Activated CD8-positive, alpha-beta memory T cell treated with anti-CD3 and anti-CD28 coated beads, Interleukin-2, amount 10 ng/mL, durations not matched to agents 7 days and 5 days (primary cell): Measurements from ENCODE around the gene GABRD. TPM values are rescaled to one million over a fixed set of nuclear protein-coding genes. Genes with fewer than 3 reads are reported as not detected.

ENCODE experiments used
- ATAC-seq: fragments of 150-1000 bp; cut with Tn5 transposase; one replicate; pipeline ENCODE4 v1.10.0; 2021; ENCODE audit warnings: moderate library complexity
- CTCF ChIA-PET: fragments of 350-600 bp; sonication (Branson Sonifier 250); formaldehyde crosslinking; loops from one replicate; lab custom pipeline; 2021; ENCODE audit warnings: antibody characterized with exemption; lab: Charles Lee
- DNase-seq: peaks from one replicate; pipeline ENCODE4 v3.0.0-alpha.2; 2020
- H3K27ac Mint-ChIP-seq: one replicate; pipeline ENCODE4 v1.8.0; 2021; ENCODE audit warnings: mild to moderate bottlenecking, mixed read lengths
- H3K27me3 Mint-ChIP-seq: one replicate; pipeline ENCODE4 v1.8.0; 2021; ENCODE audit warnings: mixed read lengths
- H3K36me3 Mint-ChIP-seq: one replicate; pipeline ENCODE4 v1.8.0; 2021; ENCODE audit warnings: mild to moderate bottlenecking, mixed read lengths
- H3K4me1 Mint-ChIP-seq: one replicate; pipeline ENCODE4 v1.8.0; 2021; ENCODE audit warnings: mixed read lengths
- H3K4me3 Mint-ChIP-seq: one replicate; pipeline ENCODE4 v1.8.0; 2021; ENCODE audit warnings: mild to moderate bottlenecking, moderate library complexity, mixed read lengths
- H3K9me3 Mint-ChIP-seq: one replicate; pipeline ENCODE4 v1.8.0; 2022; ENCODE audit warnings: low read depth, mixed read lengths
- total RNA-seq, 2 experiments: library from RNA; stranded (reverse); gene quantifications; one replicate each; pipeline ENCODE4 v1.2.3, GENCODE V29; 2021

Gene GABRD
- total RNA-seq, 2 experiments from 2014 or later: not detected

DNA sequence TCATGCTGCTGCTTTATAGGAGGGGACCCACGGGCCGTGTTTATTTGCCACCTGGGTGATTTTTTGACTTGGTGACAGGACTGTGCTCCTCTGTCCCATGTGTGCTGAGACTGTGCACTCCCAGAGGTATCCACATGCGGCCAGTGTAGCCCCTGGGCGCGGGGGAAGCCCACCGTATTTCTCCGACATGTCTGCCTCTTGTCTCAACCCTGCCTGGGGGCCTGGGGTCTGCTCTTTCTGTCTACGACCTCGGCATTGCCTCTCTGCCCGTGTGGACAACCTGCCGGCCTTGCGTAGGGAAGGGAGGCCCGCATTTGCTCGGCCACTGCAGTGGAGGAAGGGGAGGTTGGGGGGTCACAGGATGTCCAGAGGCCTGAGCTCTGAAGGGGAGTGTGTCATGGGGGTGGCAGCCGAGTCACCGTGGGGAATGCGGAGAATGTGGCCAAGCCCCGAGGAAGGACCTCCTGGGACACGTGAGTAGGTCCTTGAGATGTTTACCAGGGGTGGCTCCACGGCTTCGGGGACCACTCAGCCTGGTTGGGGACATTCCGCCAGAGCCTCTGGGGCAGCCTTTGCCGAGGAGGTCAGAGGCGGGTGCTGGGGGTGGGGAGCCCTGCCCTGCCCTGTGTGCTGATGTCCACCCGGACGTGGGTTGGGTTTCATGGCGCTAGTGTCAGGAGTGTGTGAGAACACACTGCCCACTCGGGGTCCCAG, 42.1 kb downstream of the GABRD start:
- H3K36me3 Mint-ChIP-seq: peaks cover 5% of the 10 kb centered on the region
- CTCF ChIA-PET: no interaction called here
- no peaks in the 10 kb centered on the region for H3K9me3 Mint-ChIP-seq

GRCh38 chr1:2065699-2066098, 46.6 kb downstream of the GABRD start:
- H3K4me3 Mint-ChIP-seq: no peak overlapping the region
- peaks cover 6% of the 10 kb centered on the region for H3K36me3 Mint-ChIP-seq
- DNase-seq (no peak), ATAC-seq (no peak)
- no peaks in the 10 kb centered on the region for H3K27me3 Mint-ChIP-seq
- no peak overlapping the region for H3K27ac Mint-ChIP-seq
- CTCF ChIA-PET: no interaction called here
- H3K4me1 Mint-ChIP-seq: no peaks in the 10 kb centered on the region
- no peaks in the 10 kb centered on the region for H3K9me3 Mint-ChIP-seq

More for the DNA sequence above, 42.1 kb downstream of the GABRD start:
- Mint-ChIP-seq H3K27ac (no peak overlapping the region), H3K4me1 (no peaks in the 10 kb centered on the region), H3K27me3 (no peaks in the 10 kb centered on the region), H3K4me3 (no peak overlapping the region)
- no peak for DNase-seq
- ATAC-seq: no peak

GRCh38 chr1:2067393-2067792, 48.2 kb downstream of the GABRD start:
- DNase-seq (no peak), ATAC-seq (no peak)
- no peak overlapping the region for H3K4me3 Mint-ChIP-seq
- peaks cover 6% of the 10 kb centered on the region for H3K36me3 Mint-ChIP-seq
- H3K27ac Mint-ChIP-seq: no peak overlapping the region
- no peaks in the 10 kb centered on the region for H3K9me3 Mint-ChIP-seq
- no peaks in the 10 kb centered on the region for H3K27me3 Mint-ChIP-seq
- CTCF ChIA-PET: no interaction called here
- H3K4me1 Mint-ChIP-seq: no peaks in the 10 kb centered on the region

DNA sequence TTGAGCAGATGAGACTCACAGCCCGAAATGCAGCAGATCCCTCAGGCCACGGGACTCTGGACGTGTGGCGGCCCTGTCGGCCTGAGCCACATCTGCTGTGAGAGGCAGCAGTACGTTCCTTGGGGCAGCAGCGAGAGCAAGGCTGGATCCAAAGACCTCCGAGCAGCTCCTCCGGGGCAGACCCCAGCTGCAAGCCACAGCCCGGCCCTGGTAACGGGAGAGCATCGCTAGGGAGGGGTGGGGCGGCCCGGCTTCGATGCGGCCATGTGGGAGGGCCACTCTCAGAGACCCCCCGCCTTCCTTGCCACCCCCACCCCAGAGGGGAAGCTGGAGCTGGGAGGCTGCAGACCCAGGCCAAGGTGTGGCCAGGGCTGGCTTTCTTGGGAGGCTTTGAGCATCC, 48.8 kb downstream of the GABRD start:
- Mint-ChIP-seq H3K4me1 (no peaks in the 10 kb centered on the region), H3K27ac (no peak overlapping the region), H3K9me3 (no peaks in the 10 kb centered on the region), H3K4me3 (no peak overlapping the region), H3K36me3 (peaks cover 6% of the 10 kb centered on the region), H3K27me3 (no peaks in the 10 kb centered on the region)
- DNase-seq (no peak), ATAC-seq (no peak)
- CTCF ChIA-PET: no interaction called here

DNA sequence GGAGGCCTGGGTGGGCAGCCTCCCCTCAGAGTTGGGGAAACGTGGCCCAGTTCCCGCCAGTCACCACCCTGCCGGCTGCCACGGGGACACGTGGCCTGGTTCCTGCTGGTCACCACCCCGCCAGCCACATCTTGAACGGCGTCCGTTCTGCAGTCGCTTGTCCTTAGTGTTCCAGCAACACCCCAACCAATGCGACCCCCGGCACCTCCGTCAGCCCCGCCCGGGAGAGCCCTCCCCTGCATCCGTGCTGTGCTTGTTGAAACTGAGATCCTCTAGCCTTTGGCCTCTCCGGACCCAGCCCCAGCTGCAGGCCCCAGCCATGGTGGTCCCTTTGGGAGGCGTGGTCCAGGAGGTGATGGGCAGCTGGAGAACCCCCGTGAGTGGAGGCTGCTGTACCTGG, 49.8 kb downstream of the GABRD start:
- DNase-seq: no peak
- no peak for ATAC-seq
- CTCF ChIA-PET: no interaction called here
- Mint-ChIP-seq H3K4me3 (no peak overlapping the region), H3K27ac (no peak overlapping the region), H3K36me3 (peaks cover 6% of the 10 kb centered on the region), H3K9me3 (no peaks in the 10 kb centered on the region), H3K4me1 (no peaks in the 10 kb centered on the region), H3K27me3 (no peaks in the 10 kb centered on the region)

DNA sequence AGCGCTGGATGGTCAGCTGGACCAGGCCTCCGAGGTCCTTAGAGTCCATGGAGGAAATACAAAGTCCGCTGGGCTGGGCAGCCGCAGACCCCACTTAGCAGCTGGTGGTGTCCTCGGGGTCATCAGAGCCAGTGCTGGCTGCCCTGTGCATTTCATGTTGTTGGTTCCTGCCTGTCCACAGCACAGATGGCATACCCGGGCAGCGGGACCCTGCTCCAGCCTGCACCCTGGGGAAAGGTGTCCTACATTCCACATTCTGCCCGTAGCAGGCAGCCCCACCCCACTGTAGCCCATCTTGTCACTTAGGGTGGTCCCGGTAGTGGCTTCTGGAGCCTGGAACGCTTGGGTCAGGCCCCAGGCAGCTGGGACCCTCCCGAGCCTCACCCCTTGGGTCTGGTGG, 50.9 kb downstream of the GABRD start:
- H3K4me3 Mint-ChIP-seq: no peak overlapping the region
- DNase-seq (no peak), ATAC-seq (no peak)
- H3K36me3 Mint-ChIP-seq: peaks cover 3% of the 10 kb centered on the region
- no peaks in the 10 kb centered on the region for H3K27me3 Mint-ChIP-seq
- H3K4me1 Mint-ChIP-seq: no peaks in the 10 kb centered on the region
- no peaks in the 10 kb centered on the region for H3K9me3 Mint-ChIP-seq
- H3K27ac Mint-ChIP-seq: no peak overlapping the region
- CTCF ChIA-PET: no interaction called here

- Mint-ChIP-seq H3K4me3 (no peak overlapping the region), H3K27ac (no peak overlapping the region), H3K27me3 (no peaks in the 10 kb centered on the region), H3K36me3 (peaks cover 1% of the 10 kb centered on the region), H3K9me3 (no peaks in the 10 kb centered on the region), H3K4me1 (no peaks in the 10 kb centered on the region)
- no peak for ATAC-seq
- DNase-seq: no peak
- CTCF ChIA-PET: interaction anchor here (0.9 kb wide), 1 partner anchor 26 kb away, joined by 5 read pairs; no protein-coding TSS in a partner anchor
Observed at GRCh38 chr1:2070800-2071530, 51.8 kb downstream of the GABRD start.

DNA sequence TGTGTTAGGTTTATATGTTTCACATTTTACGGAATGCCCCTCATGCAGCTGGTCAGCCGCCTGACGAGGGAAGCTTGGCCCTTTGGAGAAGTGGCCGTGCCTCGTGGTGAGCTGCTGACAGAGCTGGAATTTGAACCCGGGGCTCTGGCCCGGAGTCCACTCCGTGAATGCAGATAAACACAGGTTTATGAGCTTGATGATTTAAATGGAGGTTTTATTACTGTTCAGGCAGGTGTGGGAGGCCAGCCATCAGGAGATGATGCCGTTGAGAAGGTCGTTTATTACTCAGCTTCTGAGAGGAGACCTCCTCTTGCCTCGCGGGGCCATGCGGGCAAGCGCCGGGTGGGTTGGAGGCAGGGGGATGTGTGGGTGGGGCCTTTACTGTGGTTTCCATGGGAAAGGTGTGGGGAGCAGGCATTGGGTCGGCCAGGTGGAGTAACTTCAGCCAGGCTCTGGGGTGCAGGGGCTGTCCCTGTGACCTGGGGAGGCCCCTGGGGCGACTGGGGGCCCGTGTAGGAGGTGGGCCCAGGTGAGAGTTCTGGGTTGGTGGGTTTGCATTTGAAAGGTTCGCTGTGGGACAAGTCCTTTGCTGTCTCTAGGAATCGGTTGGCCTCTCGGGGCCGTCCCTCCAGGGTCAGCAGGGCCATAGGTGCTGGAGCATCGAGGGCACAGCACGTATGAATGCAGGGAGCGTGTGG, 53.1 kb downstream of the GABRD start:
- DNase-seq (no peak), ATAC-seq (no peak)
- Mint-ChIP-seq H3K27ac (no peak overlapping the region), H3K4me1 (no peaks in the 10 kb centered on the region), H3K4me3 (no peak overlapping the region), H3K36me3 (peaks cover 5% of the 10 kb centered on the region), H3K9me3 (no peaks in the 10 kb centered on the region), H3K27me3 (no peaks in the 10 kb centered on the region)
- CTCF ChIA-PET: interaction anchor here (0.7 kb wide), 1 partner anchor 42 kb away, joined by 3 read pairs; no protein-coding TSS in a partner anchor

DNA sequence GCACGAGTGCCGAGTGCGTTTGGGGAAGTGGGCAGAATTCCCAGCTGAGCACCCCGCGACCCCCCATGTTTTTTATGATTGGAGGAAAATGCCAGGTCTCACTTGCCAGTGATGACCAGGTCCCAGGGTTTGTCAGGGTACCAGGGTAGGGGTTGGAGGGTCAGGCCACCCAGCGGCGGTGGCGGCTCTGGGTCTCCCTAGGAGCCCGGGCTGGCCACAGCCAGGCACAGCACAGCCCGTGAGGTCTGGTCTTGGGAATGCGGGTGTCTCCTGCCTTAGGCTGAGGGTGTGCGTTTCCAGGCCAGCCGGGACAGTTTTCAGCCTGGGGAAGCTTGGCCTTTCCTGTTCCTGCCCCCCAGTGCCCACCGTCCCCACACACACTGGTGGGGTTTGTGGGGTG, 53.7 kb downstream of the GABRD start:
- DNase-seq (no peak), ATAC-seq (no peak)
- Mint-ChIP-seq H3K36me3 (peaks cover 7% of the 10 kb centered on the region), H3K9me3 (peaks cover 4% of the 10 kb centered on the region), H3K27me3 (no peaks in the 10 kb centered on the region), H3K4me3 (no peak overlapping the region), H3K27ac (no peak overlapping the region), H3K4me1 (no peaks in the 10 kb centered on the region)
- CTCF ChIA-PET: interaction anchor here (0.7 kb wide), 1 partner anchor 42 kb away, joined by 3 read pairs; no protein-coding TSS in a partner anchor

DNA sequence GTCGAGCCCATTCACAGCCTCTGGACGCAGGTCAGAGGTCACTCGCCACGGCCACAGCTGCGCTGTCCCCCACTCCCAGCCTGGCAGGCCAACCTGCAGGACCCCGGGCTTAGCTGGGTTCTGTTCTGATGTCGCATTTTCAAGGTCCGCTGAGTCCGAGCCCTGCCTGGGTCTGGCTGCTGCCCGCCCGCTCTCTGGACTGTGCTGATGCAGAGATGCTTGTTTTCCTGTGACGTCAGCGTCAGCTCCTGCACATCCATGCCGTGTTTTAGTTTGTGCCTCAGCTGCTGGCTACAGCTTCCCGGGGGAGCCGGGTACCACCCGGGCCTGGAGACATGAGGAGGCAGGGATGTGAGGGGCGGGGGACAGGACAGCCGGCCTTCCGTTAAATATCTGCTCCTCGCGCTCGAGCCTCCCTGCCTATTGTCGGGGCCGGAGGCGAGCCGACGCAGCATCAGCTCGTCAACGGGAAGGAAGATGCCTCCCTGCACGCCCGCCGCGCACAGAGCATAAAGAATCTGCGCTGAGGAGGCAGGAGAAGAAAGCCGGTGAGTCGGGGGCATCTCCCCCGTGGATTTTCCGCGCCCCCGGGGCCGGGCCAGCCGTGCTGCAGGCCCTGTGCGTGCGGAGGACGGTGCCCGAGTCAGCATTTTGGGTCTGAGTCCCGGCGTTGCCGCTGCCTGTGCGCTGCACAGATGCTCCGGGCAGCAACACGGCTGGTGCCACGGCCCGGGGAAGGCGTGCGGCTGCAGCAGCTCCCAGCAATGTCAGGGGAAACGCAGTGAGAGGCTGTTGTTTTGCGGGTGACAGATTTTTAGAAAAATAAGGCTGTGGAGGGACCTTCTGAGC, 54.5 kb downstream of the GABRD start:
- Mint-ChIP-seq H3K9me3 (peaks cover 11% of the 10 kb centered on the region), H3K36me3 (peaks cover 12% of the 10 kb centered on the region), H3K4me1 (no peaks in the 10 kb centered on the region), H3K27me3 (no peaks in the 10 kb centered on the region), H3K27ac (no peak overlapping the region), H3K4me3 (no peak overlapping the region)
- CTCF ChIA-PET: interaction anchor here (0.7 kb wide), 1 partner anchor 43 kb away, joined by 3 read pairs; no protein-coding TSS in a partner anchor
- DNase-seq: no peak
- ATAC-seq: no peak

DNA sequence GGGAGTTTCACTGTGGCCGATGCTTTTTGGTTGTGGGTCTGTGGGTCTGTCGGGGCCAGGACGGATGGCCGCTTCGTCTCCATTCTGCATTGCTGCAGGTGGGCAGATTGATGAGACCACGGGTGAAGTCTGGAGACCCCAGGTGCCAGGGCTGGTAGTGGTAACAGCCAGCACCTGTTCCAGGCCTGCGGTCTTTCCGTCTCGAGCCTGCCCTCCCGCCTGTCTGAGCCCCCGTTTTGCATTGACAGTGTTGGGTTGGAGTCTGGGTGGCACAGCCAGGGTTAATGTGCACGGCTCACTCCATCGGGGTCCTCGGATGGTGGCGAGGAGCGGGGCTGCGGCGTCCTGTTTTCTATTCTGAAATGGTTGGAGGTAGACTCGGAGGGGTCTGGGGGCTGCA, 55.3 kb downstream of the GABRD start:
- no peaks in the 10 kb centered on the region for H3K4me1 Mint-ChIP-seq
- CTCF ChIA-PET: no interaction called here
- H3K4me3 Mint-ChIP-seq: no peak overlapping the region
- H3K9me3 Mint-ChIP-seq: peaks cover 11% of the 10 kb centered on the region
- no peak for ATAC-seq
- no peak for DNase-seq
- peaks cover 14% of the 10 kb centered on the region for H3K36me3 Mint-ChIP-seq
- no peaks in the 10 kb centered on the region for H3K27me3 Mint-ChIP-seq
- H3K27ac Mint-ChIP-seq: no peak overlapping the region

DNA sequence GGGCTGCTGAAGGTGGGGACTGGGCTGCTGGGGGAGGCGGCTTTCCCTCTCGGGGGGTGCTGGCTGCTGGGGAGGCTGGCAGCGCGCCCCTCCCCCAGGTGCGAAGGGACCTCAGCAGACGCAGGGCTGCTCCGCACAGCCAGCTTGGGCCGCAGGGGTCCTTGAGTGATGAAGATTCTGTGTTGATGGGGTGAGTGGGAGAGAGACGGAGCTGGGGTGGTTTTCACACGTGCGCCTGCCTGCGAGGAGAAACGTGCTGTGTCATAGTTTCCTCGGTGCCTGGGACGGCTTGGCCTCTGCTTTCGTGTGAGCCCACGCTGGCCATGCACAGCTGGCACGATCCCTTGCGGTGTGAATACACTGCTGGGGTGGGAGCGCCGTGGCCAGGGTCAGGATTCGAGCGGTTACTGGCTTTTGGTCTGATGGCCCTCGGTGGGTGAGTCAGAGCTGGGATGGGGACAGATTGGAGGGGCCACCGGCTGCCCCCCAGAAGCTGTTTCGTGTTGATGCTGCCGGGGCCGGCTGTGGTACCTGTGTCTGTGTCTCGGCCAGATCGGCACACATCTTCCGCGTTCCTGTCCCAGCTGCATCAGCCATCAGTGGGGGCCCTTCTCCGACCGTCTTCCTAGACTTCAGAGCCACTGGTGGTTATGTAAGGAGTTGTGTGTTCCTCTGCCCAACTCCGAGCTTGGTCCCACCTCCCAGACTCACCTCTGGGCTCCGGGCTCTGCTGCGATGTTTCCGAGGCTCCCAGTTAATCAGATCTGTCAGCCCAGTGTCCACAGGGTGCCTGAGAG, 56.0 kb downstream of the GABRD start:
- Mint-ChIP-seq H3K27me3 (no peaks in the 10 kb centered on the region), H3K9me3 (peaks cover 13% of the 10 kb centered on the region), H3K27ac (no peak overlapping the region), H3K36me3 (peaks cover 15% of the 10 kb centered on the region), H3K4me3 (no peak overlapping the region), H3K4me1 (no peaks in the 10 kb centered on the region)
- ATAC-seq (no peak), DNase-seq (no peak)
- CTCF ChIA-PET: no interaction called here
